GM20431 (cell line): Measurements from ENCODE around the gene DLGAP1.

Source experiments
- in situ Hi-C: fragments of 300-500 bp; cut with MseI, MboI; formaldehyde crosslinking; loops from one replicate; pipeline ENCODE4 v1.15.0; 2020; ENCODE audit warnings: low sequenced_read_pairs; ENCODE audit not compliant: unreplicated experiment

Gene DLGAP1

GRCh38 chr18:3692113-3692621 lies 762.9 kb downstream of the DLGAP1 start:
- in situ Hi-C loops: no loop called here

GRCh38 chr18:3691705-3692104 lies 763.4 kb downstream of the DLGAP1 start:
- in situ Hi-C loops: no loop called here

- in situ Hi-C loops: no loop called here
These were observed 764.4 kb downstream of the DLGAP1 start for GRCh38 chr18:3690764-3691066.

GRCh38 chr18:3689986-3690763 lies 764.9 kb downstream of the DLGAP1 start:
- in situ Hi-C loops: no loop called here

GRCh38 chr18:3689091-3689490 lies 766.0 kb downstream of the DLGAP1 start:
- in situ Hi-C loops: no loop called here

GRCh38 chr18:3688690-3689089 lies 766.4 kb downstream of the DLGAP1 start:
- in situ Hi-C loops: no loop called here

- in situ Hi-C loops: no loop called here
These were observed 771.6 kb downstream of the DLGAP1 start for GRCh38 chr18:3683483-3683882.

GRCh38 chr18:3682061-3682460 lies 773.0 kb downstream of the DLGAP1 start:
- in situ Hi-C loops: no loop called here

- in situ Hi-C loops: no loop called here
These were observed 775.9 kb downstream of the DLGAP1 start for GRCh38 chr18:3679241-3679640.

GRCh38 chr18:3675994-3676393 lies 779.1 kb downstream of the DLGAP1 start:
- in situ Hi-C loops: no loop called here

- in situ Hi-C loops: no loop called here
These were observed 779.7 kb downstream of the DLGAP1 start for GRCh38 chr18:3675446-3675845.

- in situ Hi-C loops: no loop called here
These were observed 783.9 kb downstream of the DLGAP1 start for GRCh38 chr18:3671176-3671575.

GRCh38 chr18:3669376-3669775 lies 785.7 kb downstream of the DLGAP1 start:
- in situ Hi-C loops: loop anchor here (5.0 kb wide), 1 partner anchor 387 kb away; no protein-coding TSS in a partner anchor

GRCh38 chr18:3667255-3668137 lies 787.6 kb downstream of the DLGAP1 start:
- in situ Hi-C loops: loop anchor here (5.0 kb wide), 1 partner anchor 385 kb away; no protein-coding TSS in a partner anchor

GRCh38 chr18:3666526-3667254 lies 788.4 kb downstream of the DLGAP1 start:
- in situ Hi-C loops: loop anchor here (5.0 kb wide), 1 partner anchor 384 kb away; no protein-coding TSS in a partner anchor

- in situ Hi-C loops: loop anchor here (5.0 kb wide), 1 partner anchor 384 kb away; no protein-coding TSS in a partner anchor
These were observed 789.2 kb downstream of the DLGAP1 start for GRCh38 chr18:3665780-3666525.

GRCh38 chr18:3665204-3665603 lies 789.9 kb downstream of the DLGAP1 start:
- in situ Hi-C loops: loop anchor here (5.0 kb wide), 1 partner anchor 383 kb away; no protein-coding TSS in a partner anchor

GRCh38 chr18:3664563-3665178 lies 790.4 kb downstream of the DLGAP1 start:
- in situ Hi-C loops: loop anchor here (5.0 kb wide), 1 partner anchor 382 kb away; no protein-coding TSS in a partner anchor
